SH-SY5Y (cell line): ENCODE results near the gene ZDHHC22.

Experiments used
- GATA2 ChIP-seq: IDR thresholded peaks from 2 replicates; pipeline ENCODE4 v1.6.1; 2011; ENCODE audit warnings: mild to moderate bottlenecking, low read depth, low read length
- GATA3 ChIP-seq: IDR thresholded peaks from 2 replicates; pipeline ENCODE4 v1.6.1; 2011; ENCODE audit warnings: low read depth, mild to moderate bottlenecking, low read length, moderate library complexity

ZDHHC22 gene

DNA sequence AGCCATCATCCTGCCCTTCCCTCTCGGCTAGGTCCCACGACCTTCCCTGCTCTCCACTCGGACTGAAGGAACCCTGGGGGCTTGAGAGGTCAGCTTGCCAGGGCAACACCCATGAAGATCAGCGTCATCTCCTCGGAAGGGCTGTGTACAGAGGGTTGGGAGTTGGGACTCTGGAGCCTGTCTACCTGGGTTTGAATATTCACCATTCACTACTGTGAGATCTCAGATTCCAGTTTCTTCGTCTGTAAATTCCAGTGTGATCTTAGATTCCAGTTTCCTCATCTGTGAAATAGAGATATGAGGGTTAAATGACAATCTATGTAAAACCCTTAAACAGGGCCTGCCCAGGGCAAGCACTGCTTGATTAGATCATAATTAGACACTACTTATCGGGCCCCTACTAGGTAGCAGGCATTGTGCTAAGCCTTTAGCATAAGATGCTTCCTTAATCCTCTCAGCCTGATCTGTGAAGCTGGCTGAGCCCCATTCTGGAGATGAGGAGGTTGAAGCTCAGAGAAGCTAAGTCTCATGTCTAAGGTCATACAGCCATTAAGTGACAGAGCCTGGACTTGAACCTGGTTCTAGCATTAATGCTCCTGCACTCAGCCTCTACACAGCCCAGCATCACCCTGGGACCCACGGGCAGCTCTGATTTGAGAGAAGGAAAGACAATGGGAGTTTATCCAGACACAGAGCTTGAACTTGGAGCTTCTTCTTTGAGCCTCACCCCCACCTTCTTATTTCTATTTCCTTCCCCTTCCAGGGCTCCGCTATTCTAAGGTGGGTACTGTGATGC lies 612 bp upstream of the ZDHHC22 start:
- TF ChIP-seq GATA2 (0 out of 2 replicates have a peak, but pooled peaks have one; percentile 10), GATA3 (no peak)

DNA sequence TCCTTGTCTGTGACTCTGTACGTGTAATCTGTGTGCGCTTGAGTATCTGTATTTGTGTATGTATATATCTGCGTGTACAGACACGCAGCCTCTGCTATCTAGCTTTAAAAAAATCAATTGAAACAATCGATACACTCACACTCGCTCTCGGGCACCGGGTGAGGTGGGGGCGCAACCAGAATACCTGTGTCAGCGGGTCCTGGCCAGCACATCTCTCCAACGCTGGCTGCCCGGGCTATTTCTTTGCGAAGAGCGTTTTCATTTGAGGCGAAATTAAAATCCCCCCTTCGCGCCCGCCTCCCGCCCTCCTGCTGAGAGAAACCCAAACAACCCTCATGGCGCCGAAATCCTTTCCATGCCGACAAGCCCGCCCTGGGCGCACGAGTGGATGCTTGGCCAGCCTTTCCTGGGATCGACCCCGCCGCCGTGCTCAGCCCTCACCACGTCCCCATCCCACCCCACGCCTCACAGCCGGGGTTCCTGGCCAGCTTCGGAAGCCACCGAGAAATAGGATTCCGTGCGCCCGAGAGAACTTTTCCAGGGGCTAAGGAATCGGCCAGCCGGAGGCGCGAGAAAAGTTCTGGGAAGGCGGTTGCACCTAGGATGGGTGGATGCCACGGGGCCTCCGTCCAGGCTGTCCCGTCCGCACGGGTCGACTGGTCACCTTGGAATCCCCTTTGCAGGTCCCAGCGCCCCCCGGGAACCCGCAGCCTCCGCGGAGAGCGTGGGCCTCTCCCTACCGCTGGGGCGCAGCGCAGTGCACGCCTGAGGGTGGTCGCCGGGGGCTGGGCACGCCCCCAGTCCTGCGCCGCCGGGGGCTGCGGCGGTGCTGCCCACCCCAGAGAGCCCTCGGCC lies 1.0 kb downstream of the ZDHHC22 start:
- no peak for TF ChIP-seq GATA3
- TF ChIP-seq GATA2: no peak

DNA sequence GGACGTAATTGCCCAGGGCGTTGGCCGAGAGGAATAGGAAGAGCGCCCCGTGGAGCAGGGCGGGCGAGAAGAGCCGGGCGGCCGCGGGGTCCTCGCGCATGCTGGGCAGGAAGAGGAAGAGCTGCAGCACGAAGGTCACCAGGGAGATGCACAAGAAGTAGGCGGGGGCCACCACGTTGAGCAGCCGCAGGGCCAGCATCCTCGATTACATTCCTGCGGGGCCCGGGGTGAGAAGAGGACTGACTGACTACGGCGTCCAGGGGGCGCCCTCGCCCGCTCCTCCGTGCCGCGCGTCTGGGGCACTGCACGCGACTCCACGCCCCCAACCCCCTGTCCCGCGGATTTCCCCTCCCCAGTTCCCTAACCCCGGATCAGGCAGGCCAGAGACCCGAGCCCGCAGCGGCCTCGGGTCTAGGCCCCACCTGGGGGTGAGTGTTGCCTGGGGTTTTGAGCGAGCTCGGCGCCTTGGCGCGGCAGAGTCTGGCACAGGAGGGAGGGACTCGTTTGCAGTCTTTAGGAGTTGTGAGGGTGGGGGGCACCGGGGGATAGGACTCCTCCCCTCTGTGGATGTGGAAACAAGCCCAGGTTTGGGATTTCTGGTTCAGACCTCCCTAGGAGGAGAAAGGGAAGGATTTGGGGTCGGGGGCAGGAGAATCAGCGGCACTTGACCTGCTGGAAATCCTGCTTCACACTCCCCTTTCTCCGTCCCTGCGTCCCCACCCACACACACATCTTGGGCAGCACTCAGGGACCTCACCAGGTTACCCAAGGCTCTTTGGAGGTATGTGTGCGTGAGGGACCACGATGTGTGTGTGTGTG lies 1.8 kb downstream of the ZDHHC22 start:
- TF ChIP-seq GATA3 (no peak), GATA2 (no peak)

DNA sequence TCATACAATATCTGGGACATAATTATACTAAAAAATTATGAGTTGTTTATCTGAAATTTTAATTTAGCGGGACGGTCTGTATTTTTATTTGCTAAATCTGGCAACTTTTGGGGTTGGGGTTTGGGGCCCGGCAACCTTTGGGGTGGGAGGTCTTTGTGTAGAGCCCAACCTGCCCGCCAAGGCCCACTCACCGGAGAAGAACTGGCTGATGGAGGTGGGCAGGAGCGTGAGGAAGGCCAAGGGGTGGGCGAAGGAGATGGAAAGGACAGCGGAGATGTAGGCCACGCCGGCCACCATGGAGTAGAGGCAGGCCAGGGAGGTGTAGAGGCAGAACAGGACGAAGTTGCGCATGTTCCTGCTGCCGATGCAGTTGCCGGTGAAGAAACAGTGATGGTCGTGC lies 2.6 kb downstream of the ZDHHC22 start:
- TF ChIP-seq GATA2 (no peak), GATA3 (no peak)

DNA sequence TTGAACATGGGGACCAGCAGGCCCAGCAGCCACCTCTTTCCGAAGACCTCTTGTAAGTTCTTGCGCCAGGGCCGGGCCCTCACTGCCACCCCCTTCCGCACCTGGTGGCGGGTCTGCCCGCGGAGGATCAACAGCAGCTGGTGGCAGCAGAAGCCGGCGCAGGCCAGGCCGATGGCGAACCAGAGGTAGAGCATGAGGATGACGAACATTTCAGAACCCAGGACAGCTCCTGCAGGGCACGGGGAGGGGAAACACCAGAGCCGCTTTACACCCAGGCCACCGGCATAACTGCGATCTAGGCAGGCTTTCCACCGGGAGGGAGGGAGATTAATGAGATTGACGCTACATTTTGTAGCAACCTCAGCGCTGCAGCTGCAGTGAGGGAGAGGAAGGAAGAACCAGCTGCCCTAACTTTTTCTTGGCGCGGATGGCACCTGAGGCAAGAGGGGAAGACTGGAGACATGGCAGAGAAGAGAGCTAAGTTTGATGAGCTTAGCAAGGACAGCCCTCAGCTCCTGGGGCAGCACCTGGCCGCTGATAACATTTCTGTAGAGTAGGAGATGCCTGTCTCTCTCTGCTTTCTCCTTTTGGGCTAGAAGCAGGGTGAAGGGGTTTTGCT lies 7.8 kb downstream of the ZDHHC22 start:
- no peak for TF ChIP-seq GATA3
- no peak for TF ChIP-seq GATA2

DNA sequence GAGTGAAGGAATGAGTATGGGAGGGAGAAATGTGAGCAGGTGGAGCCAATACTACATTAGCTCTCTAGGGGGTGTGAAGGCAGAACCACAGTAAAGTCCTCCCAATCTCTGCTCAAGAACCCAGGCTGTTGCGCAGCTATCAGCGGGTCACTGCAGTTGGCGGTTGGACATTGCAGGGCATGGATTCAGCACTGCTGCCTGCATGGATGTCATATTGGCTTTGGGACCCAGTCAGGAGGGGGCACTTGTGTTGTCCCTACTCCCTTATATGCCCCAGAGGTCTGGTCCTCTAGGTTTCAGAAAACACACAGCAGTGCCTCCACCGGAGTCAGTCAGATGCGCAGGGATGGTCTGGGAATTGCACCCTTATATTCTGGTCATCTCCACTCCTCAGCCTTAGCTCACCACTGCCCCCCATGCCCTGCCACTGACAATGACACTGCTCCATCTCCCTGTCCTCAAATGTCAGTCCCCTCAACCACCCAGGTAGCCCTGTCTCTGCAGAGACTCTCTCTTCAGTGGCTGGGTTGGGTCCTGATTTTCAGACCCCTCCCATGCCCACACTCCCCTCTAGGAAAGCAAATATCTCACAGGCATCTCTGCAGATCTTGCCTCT lies 9.6 kb downstream of the ZDHHC22 start:
- TF ChIP-seq GATA2 (no peak), GATA3 (no peak)

DNA sequence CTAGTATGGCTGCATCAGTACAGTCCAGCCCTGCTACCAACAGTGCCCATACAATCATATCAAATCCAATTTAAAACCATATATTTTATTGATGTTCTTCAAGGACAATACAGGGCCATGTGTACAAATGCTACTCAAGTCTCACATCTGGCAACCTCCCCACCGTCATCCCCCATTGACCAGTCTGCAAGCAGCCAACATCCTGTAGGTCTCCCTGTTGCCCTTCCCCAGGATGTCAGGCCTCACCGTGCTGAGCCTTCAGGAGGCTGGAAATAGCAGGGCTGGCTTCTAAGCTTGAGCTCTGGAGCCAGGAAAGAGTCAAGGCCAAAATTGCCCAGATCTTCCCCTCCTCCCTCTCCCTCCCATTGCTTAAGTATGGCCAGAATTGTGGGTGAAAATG lies 10.4 kb downstream of the ZDHHC22 start:
- TF ChIP-seq GATA3 (no peak), GATA2 (no peak)

DNA sequence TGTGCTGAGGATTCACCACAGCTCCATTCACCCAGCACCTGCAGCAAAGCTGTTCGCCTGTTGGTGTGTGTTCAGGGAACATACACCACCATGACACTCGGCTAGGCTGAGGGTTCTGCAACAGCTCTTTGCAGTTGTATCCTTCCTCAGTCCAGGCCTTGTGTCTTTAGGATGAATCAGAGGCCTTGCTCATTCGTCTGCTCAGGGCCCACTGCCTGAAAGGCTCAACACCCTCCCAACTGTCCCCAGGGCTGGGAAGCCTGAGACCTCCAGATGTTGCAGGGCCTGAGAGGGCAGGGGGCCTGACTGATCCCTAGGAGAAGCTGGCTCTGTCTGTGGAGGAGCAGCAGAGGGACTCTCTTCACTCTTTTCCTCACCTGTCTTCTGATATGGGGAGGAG lies 11.2 kb downstream of the ZDHHC22 start:
- TF ChIP-seq GATA2 (no peak), GATA3 (no peak)

DNA sequence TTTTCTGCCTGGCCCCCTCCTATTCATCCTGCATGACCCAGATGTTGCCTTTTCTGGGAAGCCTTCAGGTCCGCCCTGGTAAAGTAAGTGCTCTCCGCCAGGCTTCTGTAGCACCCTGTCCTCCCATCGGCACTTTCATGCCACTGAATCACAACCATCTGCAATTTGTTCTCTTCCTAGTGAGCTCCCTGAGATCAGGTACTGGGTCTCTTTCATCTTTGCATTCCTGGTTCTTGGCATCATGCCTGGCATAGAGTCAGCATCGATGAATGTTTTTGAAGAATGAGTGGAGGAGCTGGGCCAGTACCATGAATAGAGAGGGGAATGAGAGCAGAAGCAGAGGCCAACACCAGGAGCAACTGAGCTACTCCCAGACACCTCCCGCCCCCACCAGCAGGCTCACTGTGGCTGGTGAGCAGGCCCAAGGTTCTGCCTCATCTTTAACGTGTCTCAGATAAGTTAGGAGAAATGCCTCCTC lies 13.1 kb downstream of the ZDHHC22 start:
- TF ChIP-seq GATA3 (no peak), GATA2 (no peak)

DNA sequence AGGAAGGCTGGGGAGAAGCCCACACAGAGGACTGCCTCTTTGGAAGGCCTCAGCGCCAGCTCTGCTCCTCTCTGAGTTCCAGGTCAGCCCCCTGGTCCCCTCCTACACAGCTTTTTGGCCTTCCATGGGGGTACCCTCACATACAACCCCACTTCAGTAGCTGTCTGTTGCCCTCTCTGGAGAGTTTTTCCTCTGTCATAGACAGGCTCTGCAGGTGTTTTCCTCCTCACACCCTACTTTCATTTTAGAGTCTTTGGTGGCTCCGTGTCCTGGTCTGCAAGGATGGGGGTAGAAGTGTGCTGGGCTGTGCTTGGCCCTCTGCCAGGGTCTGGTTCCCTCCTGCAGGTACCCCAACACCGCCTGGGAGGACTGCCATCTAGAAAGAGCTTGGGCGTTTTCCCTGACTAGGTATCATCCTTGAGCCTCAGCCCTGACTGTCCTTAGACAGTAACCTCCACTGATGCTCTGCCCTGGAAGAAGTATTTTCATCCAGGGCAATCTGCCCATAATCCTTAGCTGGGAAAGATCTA lies 15.1 kb downstream of the ZDHHC22 start:
- TF ChIP-seq GATA3 (no peak), GATA2 (no peak)

DNA sequence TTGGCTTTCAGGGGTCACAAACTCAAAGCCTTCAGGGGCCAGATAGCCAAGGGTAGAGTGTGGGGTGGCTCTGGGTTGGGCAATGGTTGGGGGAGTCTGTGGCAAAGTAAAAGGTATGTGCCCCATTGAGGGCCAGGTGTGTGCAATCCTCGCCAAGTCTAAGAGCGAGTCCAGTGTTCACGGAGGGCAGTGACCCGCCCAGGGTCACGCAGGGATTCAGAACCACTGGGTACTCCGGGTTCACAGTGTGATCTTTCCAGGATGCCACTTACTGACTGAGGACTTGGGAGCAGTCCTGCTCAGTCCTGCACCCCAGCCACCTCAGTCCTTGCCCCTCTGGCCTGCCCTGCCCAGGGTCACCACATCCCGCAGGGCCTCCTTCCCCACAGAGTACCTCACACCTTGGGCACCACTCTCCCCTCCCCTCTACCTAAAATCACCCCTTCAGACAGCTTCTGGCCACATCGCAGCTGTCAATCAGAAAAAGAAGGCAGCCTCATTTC lies 15.7 kb downstream of the ZDHHC22 start:
- TF ChIP-seq GATA3 (no peak), GATA2 (no peak)

DNA sequence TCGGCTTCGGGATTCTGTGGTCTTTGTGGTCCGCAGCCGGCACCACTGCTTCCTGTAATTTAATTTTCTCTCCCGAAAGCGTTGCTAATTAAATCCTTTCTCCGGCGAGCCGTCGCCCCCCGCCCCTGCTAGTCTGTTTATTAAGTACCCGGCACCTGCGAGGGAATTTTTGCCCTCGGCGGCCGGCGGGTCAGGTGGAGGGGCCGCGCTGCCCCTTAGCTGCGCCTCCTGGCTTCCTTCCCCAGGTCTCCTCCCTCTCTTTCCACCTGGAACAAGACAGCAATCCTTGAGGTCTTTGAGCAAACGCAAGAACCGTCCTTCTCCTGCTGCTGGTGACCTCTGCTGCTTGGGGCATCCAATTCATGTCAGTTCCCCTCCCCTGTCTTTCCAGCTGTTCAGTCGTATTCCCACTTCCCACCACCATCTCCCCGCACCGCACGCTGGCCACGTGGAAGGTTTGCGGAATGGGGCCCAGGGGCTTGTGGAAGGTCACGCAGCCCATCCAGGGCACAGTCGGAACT lies 16.2 kb downstream of the ZDHHC22 start:
- no peak for TF ChIP-seq GATA3
- no peak for TF ChIP-seq GATA2
